HG02798 (cell line): Measurements from ENCODE around the gene AP5M1.
A peak's percentile ranks its signal among the peaks of the same experiment; 100 is the strongest.
"Not testable (repeated sequence)": the region's sequence is repeated elsewhere in the genome, so short reads cannot be mapped to it uniquely, and the experiment has no call there.

Experiments
- ATAC-seq: cut with Tn5 transposase; IDR thresholded peaks from one replicate; pipeline ENCODE4 v1.9.1; 2021; ENCODE audit warnings: mild to moderate bottlenecking; ENCODE audit not compliant: unreplicated experiment, poor library complexity

AP5M1 gene

GRCh38 chr14:57290751-57291150, 22.0 kb downstream of the AP5M1 start:
- ATAC-seq = no peak

DNA sequence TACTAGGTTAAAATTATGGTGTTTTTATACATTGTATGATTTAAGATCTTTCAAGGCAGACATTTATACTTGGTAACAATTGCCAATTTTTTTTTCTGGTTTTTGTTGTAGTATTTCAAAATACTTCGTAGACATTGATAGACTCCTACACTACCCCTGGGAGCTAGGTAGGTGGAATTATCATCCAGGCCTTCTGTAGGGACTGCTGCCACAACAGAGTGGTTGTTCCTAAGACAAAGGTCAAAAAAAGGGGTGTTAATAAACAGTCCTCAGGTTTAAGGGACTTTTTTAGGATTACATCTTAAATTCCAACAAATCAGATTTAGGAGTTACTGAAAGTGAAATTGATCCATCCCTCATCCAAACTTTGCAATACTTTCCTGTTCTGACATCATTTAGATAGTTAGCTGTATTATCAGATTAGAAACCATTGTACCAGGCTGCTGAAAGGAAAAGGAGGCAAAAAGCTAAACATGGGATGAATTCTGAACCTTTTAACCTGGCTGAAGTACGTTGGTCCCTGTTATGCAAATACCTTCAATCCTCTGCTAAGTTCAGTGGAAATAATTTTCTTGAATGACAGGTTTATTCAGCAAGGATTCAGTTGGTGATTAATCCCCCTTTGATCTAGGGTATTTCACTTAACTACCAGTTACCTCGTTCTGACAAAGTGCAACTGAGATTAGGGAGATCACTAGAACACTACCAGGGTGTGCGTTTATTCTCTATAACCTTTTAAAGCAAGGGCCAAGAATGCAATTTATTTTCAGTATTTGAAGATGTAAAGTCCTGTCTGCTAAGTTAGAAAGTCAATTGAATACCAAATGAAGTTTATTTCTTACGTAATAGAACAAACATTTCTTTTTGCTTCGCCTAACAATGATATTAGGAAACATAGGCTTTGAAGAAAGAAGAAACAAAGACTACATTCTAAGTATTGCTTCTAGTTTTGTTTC, 23.2 kb downstream of the AP5M1 start:
- no peak for ATAC-seq

- no peak for ATAC-seq
Measured at GRCh38 chr14:57293866-57294837, 25.4 kb downstream of the AP5M1 start.

DNA sequence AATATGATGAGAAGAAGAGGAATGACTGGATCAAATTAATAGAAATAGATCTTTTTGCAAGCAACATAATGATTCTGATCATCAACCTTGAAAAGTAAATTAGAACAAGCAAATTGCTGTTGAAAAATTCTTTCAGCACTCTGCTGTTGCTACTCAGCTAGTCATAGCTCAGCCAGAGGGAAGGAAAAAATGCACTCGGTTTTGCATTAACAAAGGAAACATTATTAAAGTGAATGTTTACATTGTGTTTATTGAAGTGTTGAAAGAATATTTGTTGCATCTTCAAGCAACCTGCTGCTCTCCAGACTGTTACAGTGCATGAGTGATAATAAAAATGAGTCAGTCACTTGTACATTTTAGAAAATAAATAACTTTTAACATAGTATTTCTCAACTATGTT, 26.5 kb downstream of the AP5M1 start:
- no peak for ATAC-seq

- no peak for ATAC-seq
Measured at GRCh38 chr14:57297852-57298251, 29.1 kb downstream of the AP5M1 start.

DNA sequence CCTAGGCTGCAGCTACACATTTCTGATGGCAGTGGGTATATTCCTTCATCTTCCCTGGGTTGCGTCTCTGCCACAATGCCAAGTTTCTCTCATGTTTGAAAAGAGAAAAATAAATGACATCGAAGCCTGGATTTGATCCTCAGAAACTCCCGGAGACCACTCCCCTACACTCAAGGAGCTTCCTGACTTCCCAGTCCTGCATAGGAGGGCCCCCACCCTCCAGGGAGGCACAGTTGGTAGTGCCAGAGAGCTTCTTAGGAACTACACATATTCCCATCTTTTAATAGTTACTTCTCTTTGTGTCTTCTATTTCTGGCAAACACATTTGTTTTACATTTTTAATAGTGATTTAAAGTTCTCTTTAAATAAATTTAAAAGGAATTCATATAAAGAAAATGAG, 30.7 kb downstream of the AP5M1 start:
- ATAC-seq = no peak

GRCh38 chr14:57302883-57303282, 34.1 kb downstream of the AP5M1 start:
- no peak for ATAC-seq

- no peak for ATAC-seq
Measured at GRCh38 chr14:57314396-57315089, 45.8 kb downstream of the AP5M1 start.

- ATAC-seq = peak; percentile 67
Measured at GRCh38 chr14:57317248-57317833, 48.6 kb downstream of the AP5M1 start.

- ATAC-seq = no peak
Measured at GRCh38 chr14:57319636-57320192, 50.9 kb downstream of the AP5M1 start.

GRCh38 chr14:57323721-57324120, 55.0 kb downstream of the AP5M1 start:
- no peak for ATAC-seq

DNA sequence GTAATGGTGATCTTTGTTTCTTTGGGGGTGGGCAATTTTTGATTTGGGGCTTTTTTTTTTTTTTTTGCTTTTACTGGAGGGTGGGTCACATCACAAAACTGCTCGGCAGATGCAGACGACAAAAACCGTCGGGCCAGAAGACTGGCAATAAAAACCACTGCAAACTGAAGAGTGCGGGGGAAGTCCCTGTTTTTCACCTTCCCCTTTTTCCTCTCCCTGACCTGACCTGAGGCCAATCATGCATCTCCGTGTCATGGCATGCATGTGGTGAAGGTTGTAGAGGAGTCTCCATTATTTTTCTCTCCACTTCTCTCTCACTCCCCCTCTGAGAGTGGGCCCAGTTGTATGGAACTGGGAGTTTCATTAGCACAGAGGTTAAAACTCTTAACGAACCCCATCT, 57.5 kb downstream of the AP5M1 start:
- ATAC-seq = peak; percentile 81

DNA sequence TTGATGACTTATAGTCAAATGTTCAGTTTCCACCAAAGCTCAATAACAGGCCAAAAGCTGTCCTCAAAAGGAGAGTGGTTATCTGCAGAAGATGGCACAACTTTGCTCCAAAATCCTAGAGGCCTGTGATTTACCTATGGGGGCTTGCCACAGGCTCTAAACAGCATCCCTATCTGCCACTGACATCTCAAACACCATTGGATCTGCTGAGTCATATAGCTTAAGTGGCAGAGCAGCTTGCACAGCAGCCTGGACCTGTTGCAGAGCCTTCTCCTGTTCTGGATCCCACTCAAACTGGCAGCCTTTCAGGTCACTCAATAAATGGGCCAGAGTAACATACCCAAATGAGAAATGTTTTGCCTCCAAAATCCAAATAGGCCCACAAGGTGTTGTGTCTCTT, 61.1 kb downstream of the AP5M1 start:
- no peak for ATAC-seq

GRCh38 chr14:57332475-57332874, 63.7 kb downstream of the AP5M1 start:
- not testable (repeated sequence) for ATAC-seq

DNA sequence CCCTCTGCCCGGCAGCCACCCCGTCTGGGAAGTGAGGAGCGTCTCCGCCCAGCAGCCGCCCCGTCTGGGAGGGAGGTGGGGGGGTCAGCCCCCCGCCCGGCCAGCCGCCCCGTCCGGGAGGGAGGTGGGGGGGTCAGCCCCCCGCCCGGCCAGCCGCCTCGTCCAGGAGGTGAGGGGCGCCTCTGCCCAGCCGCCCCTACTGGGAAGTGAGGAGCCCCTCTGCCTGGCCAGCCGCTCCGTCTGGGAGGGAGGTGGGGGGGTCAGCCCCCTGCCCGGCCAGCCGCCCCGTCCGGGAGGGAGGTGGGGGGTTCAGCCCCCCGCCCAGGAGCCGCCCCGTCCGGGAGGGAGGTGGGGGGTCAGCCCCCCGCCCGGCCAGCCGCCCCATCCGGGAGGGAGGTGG, 65.0 kb downstream of the AP5M1 start:
- ATAC-seq = not testable (repeated sequence)

DNA sequence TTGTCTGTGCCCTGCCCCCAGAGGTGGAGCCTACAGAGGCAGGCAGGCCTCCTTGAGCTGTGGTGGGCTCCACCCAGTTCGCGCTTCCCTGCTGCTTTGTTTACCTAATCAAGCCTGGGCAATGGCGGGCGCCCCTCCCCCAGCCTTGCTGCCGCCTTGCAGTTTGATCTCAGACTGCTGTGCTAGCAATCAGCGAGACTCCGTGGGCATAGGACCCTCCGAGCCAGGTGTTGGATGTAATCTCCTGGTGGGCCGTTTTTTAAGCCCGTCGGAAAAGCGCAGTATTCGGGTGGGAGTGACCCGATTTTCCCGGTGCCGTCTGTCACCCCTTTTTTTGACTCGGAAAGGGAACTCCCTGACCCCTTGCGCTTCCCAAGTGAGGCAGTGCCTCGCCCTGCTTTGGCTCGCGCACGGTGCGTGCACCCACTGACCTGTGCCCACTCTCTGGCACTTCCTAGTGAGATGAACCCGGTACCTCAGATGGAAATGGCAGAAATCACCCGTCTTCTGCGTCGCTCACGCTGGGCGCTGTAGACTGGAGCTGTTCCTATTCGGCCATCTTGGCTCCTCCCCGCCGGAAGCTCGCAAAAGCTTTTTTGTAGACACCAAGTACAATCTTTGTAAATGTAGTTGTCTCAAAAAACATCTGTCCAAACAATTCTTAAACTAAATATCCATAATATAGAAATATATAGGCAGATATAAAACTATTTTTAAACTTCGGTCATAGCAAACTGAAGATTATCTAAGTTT, 75.0 kb downstream of the AP5M1 start:
- ATAC-seq = not testable (repeated sequence)

DNA sequence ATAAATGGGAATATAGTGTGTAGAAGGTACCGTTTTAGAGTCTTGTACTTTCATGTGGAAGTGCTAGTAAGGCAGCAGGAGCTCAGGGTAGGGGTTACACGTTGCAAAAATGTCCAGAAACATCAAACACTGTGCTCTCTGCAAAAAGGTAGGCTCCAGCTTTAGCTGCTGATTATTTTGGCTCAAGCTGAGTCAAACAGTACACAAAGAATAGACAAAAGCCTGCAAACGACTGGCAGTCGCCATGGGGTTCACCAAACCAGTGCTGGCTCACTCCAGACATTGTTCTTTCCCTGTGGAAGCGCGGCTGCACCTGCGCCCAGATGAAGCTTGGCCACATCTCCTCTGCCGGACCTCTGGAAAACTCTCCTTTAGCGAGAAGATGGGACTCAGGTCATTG, 76.3 kb downstream of the AP5M1 start:
- no peak for ATAC-seq

DNA sequence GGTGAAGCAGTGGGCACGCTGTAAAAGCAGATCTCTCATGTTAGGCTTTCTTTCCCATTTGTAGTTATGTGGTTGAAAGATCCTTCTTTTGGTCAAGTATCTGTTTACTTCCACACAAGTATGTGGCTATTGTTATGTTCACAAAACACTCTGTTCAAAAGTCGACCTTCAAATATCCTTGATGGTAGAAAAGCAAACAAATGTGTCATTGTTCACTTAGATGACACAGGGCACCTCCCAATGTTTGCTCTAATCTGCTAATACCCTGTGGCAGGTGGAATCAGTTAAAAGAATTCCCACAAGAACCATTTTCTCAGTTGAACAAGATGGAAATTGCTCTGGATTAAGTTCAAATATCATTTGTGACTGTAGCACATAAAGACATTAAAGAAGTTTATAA, 78.0 kb downstream of the AP5M1 start:
- no peak for ATAC-seq
